Skeletal muscle satellite cell (primary cell): Measurements from ENCODE around the gene WIPF3. TPM values are rescaled to one million over a fixed set of nuclear protein-coding genes. Genes with fewer than 3 reads are reported as not detected.

ENCODE experiments used
- H3K27me3 ChIP-seq: 2 replicates; pipeline ENCODE4 v1.7.0; 2013; ENCODE audit warnings: low read length; ENCODE audit not compliant: control insufficient read depth, insufficient read depth
- H3K36me3 ChIP-seq: 2 replicates; pipeline ENCODE4 v1.7.0; 2013; ENCODE audit warnings: mild to moderate bottlenecking, control low read depth, low read length; ENCODE audit not compliant: insufficient read depth
- H3K4me1 ChIP-seq: 2 replicates; pipeline ENCODE4 v1.7.0; 2013; ENCODE audit warnings: low read length; ENCODE audit not compliant: control insufficient read depth, insufficient read depth
- H3K4me2 ChIP-seq: 2 replicates; pipeline ENCODE4 v1.7.0; 2013; ENCODE audit warnings: mild to moderate bottlenecking, low read length
- H3K4me3 ChIP-seq: 2 replicates; pipeline ENCODE4 v1.7.0; 2013; ENCODE audit warnings: low read length
- H3K9ac ChIP-seq: 2 replicates; pipeline ENCODE4 v1.7.0; 2013; ENCODE audit warnings: mild to moderate bottlenecking, low read depth, low read length, moderate library complexity
- H3K9me3 ChIP-seq: replicated peaks from 2 replicates; pipeline ENCODE4 v1.7.0; 2013; ENCODE audit warnings: mild to moderate bottlenecking, control low read depth, low read length
- total RNA-seq: library from RNA; depleted of rRNA; stranded (reverse); fragments of >200 nt; gene quantifications from 2 replicates; pipeline ENCODE4 v1.2.3, GENCODE V29; 2012; rRNA removed

WIPF3 gene, protein sequence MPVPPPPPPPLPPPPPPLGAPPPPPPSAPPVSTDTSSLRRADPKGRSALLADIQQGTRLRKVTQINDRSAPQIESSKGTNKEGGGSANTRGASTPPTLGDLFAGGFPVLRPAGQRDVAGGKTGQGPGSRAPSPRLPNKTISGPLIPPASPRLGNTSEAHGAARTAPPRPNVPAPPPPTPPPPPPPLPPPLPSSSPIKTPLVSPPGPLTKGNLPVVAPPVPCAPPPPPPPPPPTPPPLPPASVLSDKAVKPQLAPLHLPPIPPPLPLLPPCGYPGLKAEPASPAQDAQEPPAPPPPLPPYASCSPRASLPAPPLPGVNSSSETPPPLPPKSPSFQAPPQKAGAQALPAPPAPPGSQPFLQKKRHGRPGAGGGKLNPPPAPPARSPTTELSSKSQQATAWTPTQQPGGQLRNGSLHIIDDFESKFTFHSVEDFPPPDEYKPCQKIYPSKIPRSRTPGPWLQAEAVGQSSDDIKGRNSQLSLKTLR
- total RNA-seq = under 0.01 TPM in 1 of 2 replicates, not detected in the other

DNA sequence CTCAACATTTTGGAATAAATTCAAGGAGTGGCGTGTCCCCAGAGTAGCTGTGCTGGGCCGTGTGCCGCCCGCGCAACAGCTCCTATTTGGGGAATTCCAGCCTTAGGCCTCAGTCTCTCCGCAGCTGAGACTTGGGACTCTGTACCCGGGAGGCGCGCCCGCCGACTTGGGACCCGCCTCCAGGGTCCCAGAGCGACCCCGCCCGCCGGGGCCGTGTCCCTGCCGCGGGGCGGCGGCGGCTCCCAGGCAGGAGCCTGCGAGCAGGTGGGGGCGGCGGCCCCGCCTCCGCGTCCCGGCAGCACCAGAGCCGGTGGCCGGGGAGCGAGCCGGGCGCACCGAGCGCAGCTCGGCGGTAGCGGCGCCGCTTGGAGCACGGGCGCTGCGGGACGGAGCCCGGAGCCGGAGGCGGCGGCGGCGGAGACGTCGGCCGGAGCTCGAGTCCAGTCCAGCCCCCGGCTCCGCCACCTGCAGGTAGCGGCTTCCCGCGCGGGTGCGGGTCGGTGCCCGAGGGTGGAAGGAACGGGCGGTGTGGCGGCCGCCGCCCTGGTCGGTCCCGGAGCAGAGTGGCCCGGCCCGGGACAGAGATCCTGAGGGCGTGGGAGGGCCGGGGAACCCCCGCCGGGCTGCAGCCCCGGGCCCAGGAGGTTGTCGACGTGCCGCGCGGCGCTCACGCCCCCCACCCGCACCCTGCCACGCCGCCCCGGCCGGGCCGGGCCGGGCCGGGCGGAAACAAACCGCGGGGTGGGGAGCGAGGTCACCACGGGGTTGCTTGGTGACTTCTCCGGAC is at the start of gene WIPF3:
WIPF3 (plus strand) TSS at position 301 of the 787 bp plus-strand sequence. CDS start 28,217 bp downstream, outside the sequence.
- Histone ChIP-seq H3K27me3 (peaks cover 92% of the 10 kb centered on the region), H3K36me3 (no peaks in the 10 kb centered on the region), H3K4me2 (peak within 1 kb of the TSS; percentile 82), H3K9ac (no peak within 1 kb of the TSS), H3K4me3 (peak within 1 kb of the TSS; percentile 62), H3K4me1 (peaks cover 8% of the 10 kb centered on the region), H3K9me3 (no peaks in the 10 kb centered on the region)

DNA sequence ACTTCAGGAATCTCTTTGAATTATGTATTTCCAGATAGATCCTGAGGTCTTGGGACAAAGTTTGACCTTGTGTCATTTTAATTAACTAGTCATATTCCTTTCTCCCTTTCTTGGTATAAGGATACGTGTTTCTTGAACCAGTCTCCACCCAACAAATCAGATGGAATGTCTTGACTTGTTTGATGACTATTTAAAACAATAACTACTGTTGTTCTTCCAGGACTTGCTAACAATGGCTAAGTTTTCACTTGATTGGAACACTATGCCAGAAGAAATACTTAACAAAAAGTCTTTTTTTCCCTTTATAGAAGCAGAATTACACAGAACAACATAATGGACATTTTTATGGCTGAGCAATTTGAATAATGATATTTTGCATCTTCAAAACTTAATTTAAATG is 43.0 kb upstream of the WIPF3 start:
- no peak overlapping the region for H3K4me3 ChIP-seq
- H3K36me3 ChIP-seq = no peaks in the 10 kb centered on the region
- H3K27me3 ChIP-seq = peaks cover 41% of the 10 kb centered on the region
- H3K4me1 ChIP-seq = no peaks in the 10 kb centered on the region
- no peak overlapping the region for H3K9ac ChIP-seq
- H3K9me3 ChIP-seq = no peaks in the 10 kb centered on the region
- no peak overlapping the region for H3K4me2 ChIP-seq

DNA sequence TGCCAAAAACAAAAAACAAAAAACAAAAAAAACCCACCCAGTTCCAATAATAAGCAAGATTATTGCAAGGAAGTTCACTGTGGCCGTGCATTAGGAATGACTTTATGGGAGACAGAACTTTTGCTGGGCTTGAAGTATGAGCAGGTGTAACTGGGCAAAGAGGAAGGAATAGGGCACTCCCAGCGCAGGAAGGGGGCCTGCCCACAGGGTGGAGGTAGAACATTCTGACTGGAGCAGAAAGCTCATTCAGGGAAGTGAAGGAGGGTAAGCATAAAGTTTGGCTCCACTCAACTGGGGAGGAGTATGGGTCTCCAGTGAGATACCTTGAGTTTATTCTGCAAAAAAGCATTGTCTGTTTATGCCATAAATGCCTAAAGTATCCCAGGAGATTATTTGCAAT is 42.1 kb upstream of the WIPF3 start:
- no peak overlapping the region for H3K4me3 ChIP-seq
- no peak overlapping the region for H3K9ac ChIP-seq
- H3K27me3 ChIP-seq = peaks cover 43% of the 10 kb centered on the region
- H3K4me2 ChIP-seq = no peak overlapping the region
- H3K4me1 ChIP-seq = no peaks in the 10 kb centered on the region
- H3K9me3 ChIP-seq = no peaks in the 10 kb centered on the region
- H3K36me3 ChIP-seq = no peaks in the 10 kb centered on the region

- H3K4me1 ChIP-seq = no peaks in the 10 kb centered on the region
- H3K9ac ChIP-seq = no peak overlapping the region
- H3K27me3 ChIP-seq = peaks cover 49% of the 10 kb centered on the region
- H3K36me3 ChIP-seq = no peaks in the 10 kb centered on the region
- H3K4me2 ChIP-seq = no peak overlapping the region
- no peak overlapping the region for H3K4me3 ChIP-seq
- no peaks in the 10 kb centered on the region for H3K9me3 ChIP-seq
Observed at GRCh38 chr7:29765490-29765889, 40.8 kb upstream of the WIPF3 start.

DNA sequence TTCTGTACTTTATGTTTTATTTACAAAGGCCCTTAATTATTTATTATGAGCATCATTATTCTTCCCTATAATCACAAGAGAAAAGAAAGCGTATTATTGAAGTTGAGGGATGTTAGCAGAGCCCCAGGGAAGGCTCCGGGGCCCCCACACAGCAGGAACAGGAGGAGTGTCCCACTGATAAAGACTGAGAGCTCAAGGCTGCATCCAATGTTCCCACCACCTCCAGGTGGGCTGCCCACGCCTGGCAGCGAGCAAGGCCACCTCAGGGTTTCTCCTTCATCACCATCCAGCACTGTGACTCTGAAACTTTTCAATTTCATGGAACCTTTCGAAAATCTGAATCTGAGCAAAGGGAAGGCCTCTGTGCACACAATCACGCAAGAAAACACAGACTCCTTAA is 35.9 kb upstream of the WIPF3 start:
- H3K4me2 ChIP-seq = no peak overlapping the region
- no peak overlapping the region for H3K9ac ChIP-seq
- H3K4me1 ChIP-seq = no peaks in the 10 kb centered on the region
- H3K4me3 ChIP-seq = no peak overlapping the region
- no peaks in the 10 kb centered on the region for H3K36me3 ChIP-seq
- H3K9me3 ChIP-seq = no peaks in the 10 kb centered on the region
- H3K27me3 ChIP-seq = peaks cover 38% of the 10 kb centered on the region

- Histone ChIP-seq H3K4me1 (no peaks in the 10 kb centered on the region), H3K9me3 (no peaks in the 10 kb centered on the region), H3K9ac (no peak overlapping the region), H3K4me2 (no peak overlapping the region), H3K4me3 (no peak overlapping the region), H3K36me3 (no peaks in the 10 kb centered on the region), H3K27me3 (peaks cover 38% of the 10 kb centered on the region)
Observed at GRCh38 chr7:29771081-29771816, 35.1 kb upstream of the WIPF3 start.

GRCh38 chr7:29779017-29779416 is 27.3 kb upstream of the WIPF3 start:
- Histone ChIP-seq H3K4me3 (no peak overlapping the region), H3K9ac (no peak overlapping the region), H3K4me2 (no peak overlapping the region), H3K27me3 (peaks cover 67% of the 10 kb centered on the region), H3K4me1 (no peaks in the 10 kb centered on the region), H3K9me3 (no peaks in the 10 kb centered on the region), H3K36me3 (no peaks in the 10 kb centered on the region)

- H3K4me1 ChIP-seq = no peaks in the 10 kb centered on the region
- H3K27me3 ChIP-seq = peaks cover 61% of the 10 kb centered on the region
- H3K36me3 ChIP-seq = no peaks in the 10 kb centered on the region
- H3K4me2 ChIP-seq = no peak overlapping the region
- no peak overlapping the region for H3K9ac ChIP-seq
- H3K9me3 ChIP-seq = no peaks in the 10 kb centered on the region
- H3K4me3 ChIP-seq = no peak overlapping the region
Observed at GRCh38 chr7:29780346-29780745, 26.0 kb upstream of the WIPF3 start.

GRCh38 chr7:29783671-29784070 is 22.6 kb upstream of the WIPF3 start:
- Histone ChIP-seq H3K4me1 (no peaks in the 10 kb centered on the region), H3K4me2 (no peak overlapping the region), H3K27me3 (peaks cover 27% of the 10 kb centered on the region), H3K36me3 (no peaks in the 10 kb centered on the region), H3K4me3 (no peak overlapping the region), H3K9me3 (no peaks in the 10 kb centered on the region), H3K9ac (no peak overlapping the region)

DNA sequence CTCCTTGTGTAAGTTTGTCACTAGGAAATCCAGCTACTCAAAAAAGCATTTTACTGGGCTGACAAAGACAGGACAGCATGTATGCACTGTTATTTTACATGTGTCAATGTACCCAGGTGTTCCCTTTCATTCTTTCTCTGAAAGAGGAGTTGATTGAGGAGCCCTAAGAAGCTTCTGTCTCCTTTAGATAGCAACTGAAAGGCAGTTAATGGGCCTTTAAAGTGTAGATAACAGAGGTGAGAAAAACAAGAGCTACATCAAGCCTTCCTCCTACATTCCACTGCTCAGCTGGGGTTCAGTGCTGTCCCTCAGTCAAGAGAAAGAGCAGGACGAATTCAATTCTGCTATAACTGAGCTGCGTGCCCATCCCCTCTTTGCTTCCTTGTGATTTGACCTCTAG is 12.8 kb upstream of the WIPF3 start:
- H3K4me3 ChIP-seq = no peak overlapping the region
- H3K4me1 ChIP-seq = no peaks in the 10 kb centered on the region
- peaks cover 35% of the 10 kb centered on the region for H3K27me3 ChIP-seq
- no peaks in the 10 kb centered on the region for H3K36me3 ChIP-seq
- no peak overlapping the region for H3K9ac ChIP-seq
- no peaks in the 10 kb centered on the region for H3K9me3 ChIP-seq
- no peak overlapping the region for H3K4me2 ChIP-seq

DNA sequence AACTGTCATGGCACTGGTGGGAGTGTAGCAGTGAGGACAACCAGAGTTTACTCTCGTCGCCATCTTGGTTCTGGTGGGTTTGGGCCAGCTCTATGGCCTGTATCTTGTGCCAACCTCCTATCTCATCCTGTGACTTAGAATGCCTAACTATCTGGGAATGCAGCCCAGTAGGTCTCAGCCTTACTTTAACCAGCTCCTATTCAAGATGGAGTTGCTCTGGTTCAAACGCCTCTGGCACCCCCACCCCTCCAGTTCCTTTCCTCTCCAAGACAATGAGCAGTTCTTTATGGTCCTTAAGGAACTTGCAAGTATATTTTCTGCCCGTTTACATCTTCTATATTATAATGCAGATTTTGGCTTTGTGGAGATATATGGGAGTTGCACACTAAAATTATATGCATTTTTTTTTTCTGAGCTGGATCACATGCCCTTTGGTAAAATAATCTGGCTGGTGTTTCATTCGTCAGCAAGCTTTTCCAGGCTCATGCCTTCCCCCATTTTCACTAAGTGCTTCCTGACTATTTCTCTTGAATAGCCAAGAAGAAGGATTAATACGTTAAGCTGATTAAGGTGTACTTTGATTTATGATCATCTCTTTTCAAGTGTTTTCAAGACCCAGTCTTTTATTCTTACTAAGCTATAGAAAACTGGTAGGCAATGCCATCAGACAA is 11.2 kb upstream of the WIPF3 start:
- peaks cover 48% of the 10 kb centered on the region for H3K27me3 ChIP-seq

More for the DNA sequence above, 11.2 kb upstream of the WIPF3 start:
- Histone ChIP-seq H3K36me3 (no peaks in the 10 kb centered on the region), H3K4me3 (no peak overlapping the region), H3K4me2 (no peak overlapping the region), H3K4me1 (no peaks in the 10 kb centered on the region), H3K9ac (no peak overlapping the region), H3K9me3 (no peaks in the 10 kb centered on the region)
